ENCODE data around the gene PGLYRP3. TPM values are rescaled to one million over a fixed set of nuclear protein-coding genes. Genes with fewer than 3 reads are reported as not detected.

PGLYRP3 gene
- total RNA-seq, 1 donor from 2014 or later, result not detected

DNA sequence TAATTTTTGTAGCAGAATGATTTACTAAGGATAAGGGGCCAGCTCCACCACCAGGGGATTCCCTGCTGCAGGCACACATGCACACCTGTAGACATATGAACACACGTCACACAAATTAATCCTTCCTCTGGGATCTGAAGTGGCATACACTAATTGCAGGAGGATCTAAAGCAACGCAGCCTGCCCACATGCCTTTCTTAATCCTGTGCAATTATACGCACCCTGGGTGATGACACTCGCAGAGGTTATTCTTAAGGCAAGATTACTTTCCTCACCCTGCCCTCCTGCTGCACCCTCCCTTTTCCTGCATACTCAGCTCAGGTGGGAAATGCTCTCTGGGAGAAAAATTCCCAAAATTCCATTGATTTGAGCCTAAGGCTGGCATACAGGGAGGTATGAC lies 60.8 kb downstream of the PGLYRP3 start:
- Histone ChIP-seq H3K27ac (no peak overlapping the region), H3K9me3 (no peaks in the 10 kb centered on the region), H3K4me3 (no peak overlapping the region), H3K4me1 (no peaks in the 10 kb centered on the region), H3K36me3 (no peaks in the 10 kb centered on the region), H3K27me3 (no peaks in the 10 kb centered on the region)
- intact Hi-C loops (cut with DNase I), result no loop called here
- TF ChIP-seq, protein P1, sequence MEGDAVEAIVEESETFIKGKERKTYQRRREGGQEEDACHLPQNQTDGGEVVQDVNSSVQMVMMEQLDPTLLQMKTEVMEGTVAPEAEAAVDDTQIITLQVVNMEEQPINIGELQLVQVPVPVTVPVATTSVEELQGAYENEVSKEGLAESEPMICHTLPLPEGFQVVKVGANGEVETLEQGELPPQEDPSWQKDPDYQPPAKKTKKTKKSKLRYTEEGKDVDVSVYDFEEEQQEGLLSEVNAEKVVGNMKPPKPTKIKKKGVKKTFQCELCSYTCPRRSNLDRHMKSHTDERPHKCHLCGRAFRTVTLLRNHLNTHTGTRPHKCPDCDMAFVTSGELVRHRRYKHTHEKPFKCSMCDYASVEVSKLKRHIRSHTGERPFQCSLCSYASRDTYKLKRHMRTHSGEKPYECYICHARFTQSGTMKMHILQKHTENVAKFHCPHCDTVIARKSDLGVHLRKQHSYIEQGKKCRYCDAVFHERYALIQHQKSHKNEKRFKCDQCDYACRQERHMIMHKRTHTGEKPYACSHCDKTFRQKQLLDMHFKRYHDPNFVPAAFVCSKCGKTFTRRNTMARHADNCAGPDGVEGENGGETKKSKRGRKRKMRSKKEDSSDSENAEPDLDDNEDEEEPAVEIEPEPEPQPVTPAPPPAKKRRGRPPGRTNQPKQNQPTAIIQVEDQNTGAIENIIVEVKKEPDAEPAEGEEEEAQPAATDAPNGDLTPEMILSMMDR (IDR thresholded peaks at IDR 0.05), result no peak
- DNase-seq (ENCODE audit: low spot score in 2 of 2), result no peak

DNA sequence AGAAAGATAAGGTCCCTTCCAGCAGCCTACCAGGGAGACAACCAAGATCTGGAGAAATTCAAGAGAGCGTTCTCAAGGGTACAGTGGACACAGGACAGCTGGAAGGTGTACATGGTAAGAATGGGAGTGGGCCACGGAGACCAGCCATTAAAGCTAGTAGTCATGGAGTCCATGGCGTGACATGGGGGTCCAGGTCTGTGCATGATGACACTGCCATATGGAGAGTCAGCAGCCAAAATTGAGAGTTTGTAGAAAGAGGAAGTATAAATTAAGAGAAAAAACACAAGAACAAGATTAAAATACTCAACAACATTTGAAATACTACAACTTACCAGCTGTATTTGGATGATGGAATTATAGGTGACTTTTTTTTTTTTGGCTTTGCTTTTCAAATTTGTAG lies 61.2 kb downstream of the PGLYRP3 start:
- intact Hi-C loops (cut with DNase I), result no loop called here
- Histone ChIP-seq H3K27me3 (no peaks in the 10 kb centered on the region), H3K4me3 (no peak overlapping the region), H3K27ac (no peak overlapping the region), H3K4me1 (no peaks in the 10 kb centered on the region), H3K9me3 (no peaks in the 10 kb centered on the region), H3K36me3 (no peaks in the 10 kb centered on the region)
- no peak for DNase-seq (ENCODE audit: low spot score in 2 of 2)
- TF ChIP-seq, protein P1 (IDR thresholded peaks at IDR 0.05), result no peak

DNA sequence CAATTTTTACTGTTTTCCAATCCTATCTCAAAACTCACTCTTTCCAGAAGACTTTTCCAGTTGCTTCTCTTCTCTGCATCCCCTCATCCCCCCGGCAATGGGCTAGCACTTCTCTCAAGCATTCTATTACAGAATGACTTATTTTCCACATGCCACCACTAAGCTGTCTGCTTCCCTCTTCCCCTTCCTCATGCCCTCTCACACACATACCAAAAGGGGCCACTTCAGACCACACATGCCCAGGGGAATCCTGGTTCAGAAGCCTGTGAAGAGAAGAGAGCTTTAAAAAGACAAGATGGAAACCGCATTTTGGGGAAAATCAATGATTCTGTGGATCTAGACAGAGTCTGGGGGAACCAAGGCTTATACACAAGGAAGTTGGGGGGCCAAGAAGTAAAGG lies 61.7 kb downstream of the PGLYRP3 start:
- Histone ChIP-seq H3K36me3 (no peaks in the 10 kb centered on the region), H3K27ac (no peak overlapping the region), H3K27me3 (no peaks in the 10 kb centered on the region), H3K9me3 (no peaks in the 10 kb centered on the region), H3K4me1 (no peaks in the 10 kb centered on the region), H3K4me3 (no peak overlapping the region)
- intact Hi-C loops (cut with DNase I), result no loop called here
- DNase-seq (ENCODE audit: low spot score in 2 of 2), result no peak
- TF ChIP-seq, protein P1 (IDR thresholded peaks at IDR 0.05), result no peak

DNA sequence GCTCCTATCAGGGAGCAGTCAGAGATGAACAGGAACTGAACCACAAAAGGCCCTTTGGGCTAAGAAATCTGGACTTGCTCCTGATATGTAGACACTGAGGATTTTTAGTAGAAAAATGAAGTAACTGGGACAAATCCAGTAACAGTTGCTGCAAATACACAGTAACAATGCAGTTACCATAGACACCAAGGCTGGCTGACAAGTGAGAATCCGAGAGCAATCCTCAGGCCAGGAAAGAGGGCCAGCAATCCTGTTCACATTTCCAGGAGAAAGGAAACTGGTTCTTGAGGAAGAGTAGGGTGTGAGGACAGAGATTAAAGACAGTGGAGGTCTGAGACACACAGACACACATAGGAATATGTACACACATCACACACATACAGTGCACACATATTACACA lies 62.6 kb downstream of the PGLYRP3 start:
- Histone ChIP-seq H3K27me3 (no peaks in the 10 kb centered on the region), H3K36me3 (no peaks in the 10 kb centered on the region), H3K27ac (no peak overlapping the region), H3K4me1 (no peaks in the 10 kb centered on the region), H3K4me3 (no peak overlapping the region), H3K9me3 (no peaks in the 10 kb centered on the region)
- no peak for DNase-seq (ENCODE audit: low spot score in 2 of 2)
- TF ChIP-seq, protein P1 (IDR thresholded peaks at IDR 0.05), result no peak
- intact Hi-C loops (cut with DNase I), result no loop called here

DNA sequence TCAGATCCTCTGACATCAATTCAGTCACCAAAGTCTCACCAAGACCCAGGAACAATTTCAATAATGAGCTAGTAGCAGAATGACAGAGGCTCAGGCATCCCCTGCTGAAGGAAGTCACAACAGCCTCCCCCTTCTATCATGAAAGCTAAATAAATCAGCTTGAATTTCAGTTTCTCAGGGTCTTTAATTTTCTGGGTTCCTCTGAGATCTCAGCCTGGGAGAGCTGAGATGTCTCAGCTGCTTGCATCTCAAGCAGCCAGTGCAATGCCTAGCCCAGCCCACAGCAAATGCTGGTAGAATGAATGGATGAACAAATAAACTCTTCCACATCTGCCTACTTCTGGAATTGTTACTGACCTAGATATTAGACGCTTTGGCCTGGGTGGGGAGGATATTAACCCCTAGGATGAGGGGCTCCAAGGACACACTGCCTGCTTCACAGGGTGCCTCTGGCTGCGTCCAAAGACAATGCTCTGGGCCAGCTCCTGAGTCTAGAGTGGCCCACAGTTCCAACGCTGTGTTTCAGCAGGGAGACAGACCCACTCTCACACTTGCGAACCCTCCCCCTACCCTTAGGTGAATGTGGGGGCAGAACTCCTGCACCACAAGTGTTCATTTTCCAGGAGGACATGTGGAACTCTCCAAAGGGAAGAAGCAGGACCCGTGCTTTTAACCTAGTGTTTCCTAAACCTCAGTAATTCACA lies 64.4 kb downstream of the PGLYRP3 start:
- intact Hi-C loops (cut with DNase I), result no loop called here
- Histone ChIP-seq H3K4me3 (no peak overlapping the region), H3K4me1 (no peaks in the 10 kb centered on the region), H3K36me3 (no peaks in the 10 kb centered on the region), H3K27ac (no peak overlapping the region), H3K9me3 (no peaks in the 10 kb centered on the region), H3K27me3 (no peaks in the 10 kb centered on the region)
- DNase-seq (ENCODE audit: low spot score in 2 of 2), result no peak
- TF ChIP-seq, protein P1 (IDR thresholded peaks at IDR 0.05), result no peak

Other genes with a start within 250 kb of the PGLYRP3 start
- not detected for gene SPRR2B, start 241.3 kb downstream of the PGLYRP3 start, total RNA-seq
- not detected for gene SPRR2E, start 218.4 kb downstream of the PGLYRP3 start, total RNA-seq
- gene SPRR2F, start 199.4 kb downstream of the PGLYRP3 start, total RNA-seq, result not detected
- not detected for gene SPRR2G, start 162.1 kb downstream of the PGLYRP3 start, total RNA-seq
- not detected for gene LELP1, start 109.5 kb downstream of the PGLYRP3 start, total RNA-seq
- gene PRR9, start 95.4 kb downstream of the PGLYRP3 start, total RNA-seq, result not detected
- gene LORICRIN, start 53.3 kb downstream of the PGLYRP3 start, total RNA-seq, result not detected
- gene PGLYRP4, start 35.9 kb upstream of the PGLYRP3 start, total RNA-seq, result not detected
- gene S100A9, start 44.9 kb upstream of the PGLYRP3 start, total RNA-seq, result 764 TPM
- not detected for gene S100A12, start 62.7 kb upstream of the PGLYRP3 start, total RNA-seq
- 33.5 TPM for gene S100A8, start 78.1 kb upstream of the PGLYRP3 start, total RNA-seq
- not detected for gene S100A7A, start 103.6 kb upstream of the PGLYRP3 start, total RNA-seq
- not detected for gene S100A7, start 147.7 kb upstream of the PGLYRP3 start, total RNA-seq
- 336 TPM for gene S100A6, start 223.0 kb upstream of the PGLYRP3 start, total RNA-seq
- not detected for gene S100A5, start 228.0 kb upstream of the PGLYRP3 start, total RNA-seq
- gene S100A4, start 232.9 kb upstream of the PGLYRP3 start, total RNA-seq, result 690 TPM
- not detected for gene S100A3, start 236.3 kb upstream of the PGLYRP3 start, total RNA-seq